ENCODE measurements around the gene TARS2.

The TARS2 gene

DNA sequence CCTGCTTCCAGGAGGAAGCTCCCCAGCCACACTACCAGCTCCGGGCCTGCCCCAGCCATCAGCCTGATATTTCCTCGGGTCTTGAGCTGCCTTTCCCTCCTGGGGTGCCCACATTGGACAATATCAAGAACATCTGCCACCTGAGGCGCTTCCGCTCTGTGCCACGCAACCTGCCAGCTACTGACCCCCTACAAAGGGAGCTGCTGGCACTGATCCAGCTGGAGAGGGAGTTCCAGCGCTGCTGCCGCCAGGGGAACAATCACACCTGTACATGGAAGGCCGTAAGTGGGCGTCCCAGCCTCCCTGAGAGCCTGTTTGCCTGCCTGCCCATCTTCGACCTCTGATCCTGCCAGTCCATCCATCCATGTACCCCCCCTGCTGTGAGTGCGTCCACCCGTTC, 24.3 kb downstream of the TARS2 start:
- DNase-seq: no peak

GRCh38 chr1:150511985-150512660, 24.9 kb downstream of the TARS2 start:
- no peak for DNase-seq

- DNase-seq: no peak
Observed at GRCh38 chr1:150512846-150513245, 25.6 kb downstream of the TARS2 start.

GRCh38 chr1:150513351-150513791, 26.2 kb downstream of the TARS2 start:
- no peak for DNase-seq

- no peak for DNase-seq
Observed at GRCh38 chr1:150514260-150514659, 27.0 kb downstream of the TARS2 start.

- no peak for DNase-seq
Observed at GRCh38 chr1:150514913-150515327, 27.7 kb downstream of the TARS2 start.

- DNase-seq: peak; percentile 93
Observed at GRCh38 chr1:150515328-150516049, 28.3 kb downstream of the TARS2 start, which contains the start of gene FALEC. Gene FALEC, plus strand, starts transcription at chr1:150515752.

DNA sequence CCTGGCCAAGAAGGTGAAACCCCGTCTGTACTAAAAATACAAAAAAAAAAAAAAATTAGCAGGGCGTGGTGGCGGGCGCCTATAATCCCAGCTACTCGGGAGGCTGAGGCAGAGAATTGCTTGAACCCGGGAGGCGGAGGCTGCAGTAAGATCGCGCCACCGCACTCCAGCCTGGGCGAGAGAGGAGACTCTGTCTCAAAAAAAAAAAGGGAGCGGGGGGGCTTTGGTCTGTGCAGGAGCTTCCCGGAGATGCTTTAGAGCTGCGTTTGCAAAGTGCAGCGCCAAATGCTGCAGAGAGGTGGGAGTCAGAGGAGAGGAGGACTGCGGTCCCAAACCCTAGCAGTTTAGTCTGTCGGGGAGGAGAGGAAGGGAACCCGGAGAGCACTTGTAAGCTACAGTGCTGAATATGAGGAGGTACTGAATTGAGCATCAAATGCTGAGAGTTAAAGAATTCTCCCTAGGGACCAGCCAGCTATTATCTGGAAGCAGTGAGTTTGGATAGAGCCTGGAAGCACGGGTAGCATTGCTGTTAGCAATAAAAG, 28.9 kb downstream of the TARS2 start:
- DNase-seq: peak; percentile 27

DNA sequence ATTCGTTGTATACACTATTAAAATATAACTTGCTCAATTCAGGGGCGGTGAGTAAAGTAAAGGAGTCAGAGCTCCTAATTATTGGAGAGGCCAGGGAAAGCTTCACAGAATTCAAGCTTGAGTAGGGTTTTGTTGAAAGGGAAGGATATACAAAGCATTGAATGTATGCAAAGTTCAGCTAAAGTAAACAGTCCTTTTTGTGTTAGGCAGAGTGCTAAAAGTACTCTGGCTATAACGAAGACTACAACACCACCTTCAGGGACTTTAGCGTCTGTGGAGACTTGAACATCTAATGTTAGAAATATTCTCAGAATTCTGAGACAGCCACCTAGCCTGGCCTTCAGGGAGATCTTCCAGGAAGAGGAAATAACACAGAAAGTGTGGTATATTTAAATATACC, 29.4 kb downstream of the TARS2 start:
- no peak for DNase-seq

- DNase-seq: no peak
Observed at GRCh38 chr1:150521196-150521968, 34.2 kb downstream of the TARS2 start.

GRCh38 chr1:150525348-150525747, 38.1 kb downstream of the TARS2 start:
- DNase-seq: no peak

GRCh38 chr1:150528196-150528595, 41.0 kb downstream of the TARS2 start:
- no peak for DNase-seq

DNA sequence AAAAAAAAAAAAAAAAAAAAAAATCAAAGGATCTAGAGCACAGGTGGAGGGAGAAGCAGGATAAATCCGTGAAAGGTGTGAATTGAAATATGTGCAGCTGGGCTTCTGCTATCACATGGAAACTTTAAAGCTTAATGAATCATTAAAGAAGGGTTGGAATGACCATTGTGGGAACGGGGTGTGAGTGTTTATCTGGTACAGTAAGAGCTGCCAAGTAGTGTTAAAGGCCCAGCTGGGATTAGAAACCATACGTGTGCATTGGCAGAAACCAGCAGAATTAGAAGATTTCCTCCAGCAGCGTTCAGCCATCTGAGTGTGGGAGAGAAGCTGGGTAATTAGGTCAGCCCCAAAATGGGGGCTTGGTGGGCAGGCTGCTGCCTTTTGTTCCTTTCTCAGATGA, 41.8 kb downstream of the TARS2 start:
- DNase-seq: no peak

DNA sequence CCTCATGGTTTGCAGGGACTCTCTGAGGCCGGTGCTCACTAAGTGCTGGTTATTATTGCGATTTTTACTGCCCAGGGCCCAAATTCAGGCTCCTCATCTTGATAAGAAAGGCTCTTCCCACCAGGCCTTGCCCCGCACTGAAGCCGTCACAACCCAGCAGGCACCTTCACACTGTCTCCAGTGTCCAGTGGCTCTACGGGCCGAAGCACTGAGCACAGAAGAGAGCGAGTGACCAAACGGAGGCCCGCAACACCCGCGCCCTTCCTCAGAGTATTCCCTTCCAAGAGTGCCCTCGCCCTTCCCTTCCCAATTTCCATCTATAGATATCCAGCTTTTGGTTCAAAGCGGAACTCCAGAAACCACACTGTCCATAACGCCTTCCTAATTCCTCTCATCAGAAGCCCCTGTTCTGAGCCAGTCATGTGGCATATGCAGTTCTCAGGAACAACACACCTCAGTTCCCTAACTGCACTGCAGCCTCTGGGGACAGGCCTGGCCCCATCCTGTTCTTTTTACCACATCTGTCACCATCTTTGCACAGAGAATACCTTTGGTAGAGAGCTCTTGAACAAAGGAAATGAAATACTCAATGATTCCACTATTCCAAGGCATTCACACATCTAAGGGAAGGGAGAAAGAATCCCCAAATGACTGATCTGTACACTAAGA, 43.4 kb downstream of the TARS2 start:
- no peak for DNase-seq

DNA sequence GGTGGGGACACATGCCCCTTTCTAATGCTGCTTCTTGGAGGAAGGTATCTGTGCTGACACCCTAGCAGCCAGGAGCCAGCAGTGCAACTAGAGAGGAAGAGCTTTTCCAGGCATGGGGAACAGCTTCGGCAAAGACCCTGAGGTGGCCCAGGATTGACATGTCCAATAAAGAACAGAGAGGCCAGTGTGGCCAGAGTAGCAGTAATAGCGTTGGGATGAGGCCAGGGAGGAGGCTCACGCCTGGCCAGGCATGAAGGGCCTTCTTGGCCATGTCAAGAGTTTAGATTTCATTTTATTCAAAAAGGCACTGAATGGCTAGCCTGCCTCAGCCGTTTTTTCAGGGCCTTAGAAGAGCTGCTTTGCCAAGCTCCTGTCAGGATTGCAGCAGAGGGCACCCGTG, 45.6 kb downstream of the TARS2 start:
- DNase-seq: no peak

GRCh38 chr1:150534002-150534401, 46.8 kb downstream of the TARS2 start:
- DNase-seq: no peak

GRCh38 chr1:150535511-150536287, 48.5 kb downstream of the TARS2 start:
- no peak for DNase-seq

GRCh38 chr1:150536836-150537731, 49.9 kb downstream of the TARS2 start:
- DNase-seq: no peak

- DNase-seq: no peak
Observed at GRCh38 chr1:150537732-150538684, 50.8 kb downstream of the TARS2 start.

Data from CD4-positive, alpha-beta T cell treated with Interleukin-6 for 4 hours (primary cell).